Measurements from ENCODE around the gene TADA3.

- no peak for TF ChIP-seq EZH2phosphoT487 (IDR thresholded peaks at IDR 0.05; ENCODE audit: borderline replicate concordance, low read length)
- no peak for TF ChIP-seq CTCF (conservative IDR thresholded peaks at IDR 0.05; ENCODE audit: low read depth, low read length)
These were observed 60.1 kb downstream of the TADA3 start for GRCh38 chr3:9732080-9732739.

All from PC-3 (cell line).